HL-60 (cell line): Measurements from ENCODE around the gene ITFG1.

Source experiments
- DNase-seq, 2 experiments: peaks; one replicate each; pipeline ENCODE4 v3.0.0-alpha.2; 2010 to 2020; ENCODE audit warnings: low read depth in 1 of 2, low spot score in 1 of 2
- H3K27ac ChIP-seq: fragments of 250-450 bp; sonication (Bioruptor Pico); replicated peaks from 2 replicates; pipeline ENCODE4 v1.5.1; 2020; ENCODE audit warnings: mild to moderate bottlenecking, moderate library complexity
- H3K27me3 ChIP-seq: fragments of 250-450 bp; sonication (Bioruptor Pico); 2 replicates; pipeline ENCODE4 v1.5.1; 2021; ENCODE audit warnings: mild to moderate bottlenecking, moderate library complexity; ENCODE audit not compliant: insufficient read depth, poor library complexity, severe bottlenecking
- H3K4me3 ChIP-seq: replicated peaks from 2 replicates; pipeline ENCODE4 v1.5.1; 2011; ENCODE audit warnings: mild to moderate bottlenecking, control low read depth, low read length; ENCODE audit not compliant: insufficient read depth
- CTCF ChIP-seq: IDR thresholded peaks from one replicate; pipeline ENCODE4 v1.5.1; 2011; ENCODE audit warnings: low read length, control low read depth, inconsistent platforms; ENCODE audit not compliant: insufficient read depth
- GABPA ChIP-seq: IDR thresholded peaks from 2 replicates; pipeline ENCODE4 v1.6.1; 2012; ENCODE audit warnings: low read depth
- POLR2AphosphoS5 ChIP-seq: IDR thresholded peaks from 2 replicates; pipeline ENCODE4 v1.6.1; 2012; ENCODE audit warnings: low read depth
- REST ChIP-seq: IDR thresholded peaks from 2 replicates; pipeline ENCODE4 v1.6.1; 2012; ENCODE audit warnings: low read depth; ENCODE audit not compliant: insufficient replicate concordance
- SPI1 ChIP-seq: IDR thresholded peaks from 2 replicates; pipeline ENCODE4 v1.6.1; 2012; ENCODE audit warnings: low read depth, mild to moderate bottlenecking, borderline replicate concordance

The ITFG1 gene

GRCh38 chr16:47459603-47460002 is 1.3 kb downstream of the ITFG1 start:
- H3K27me3 ChIP-seq: no peaks in the 10 kb centered on the region
- no peak for DNase-seq
- no peak overlapping the region for H3K27ac ChIP-seq
- peak overlapping the region; percentile 74 for H3K4me3 ChIP-seq
- TF ChIP-seq REST (no peak), GABPA (no peak), CTCF (no peak), SPI1 (no peak), POLR2AphosphoS5 (no peak)

GRCh38 chr16:47458331-47458730 is 2.5 kb downstream of the ITFG1 start:
- Histone ChIP-seq H3K27me3 (no peaks in the 10 kb centered on the region), H3K4me3 (no peak overlapping the region), H3K27ac (no peak overlapping the region)
- DNase-seq: no peak
- TF ChIP-seq POLR2AphosphoS5 (no peak), CTCF (no peak), SPI1 (no peak), GABPA (no peak), REST (no peak)

- TF ChIP-seq POLR2AphosphoS5 (no peak), SPI1 (no peak), GABPA (no peak), CTCF (no peak), REST (no peak)
- no peak for DNase-seq
- no peak overlapping the region for H3K27ac ChIP-seq
Measured at GRCh38 chr16:47449788-47450187, 11.1 kb downstream of the ITFG1 start.

More at GRCh38 chr16:47449788-47450187, 11.1 kb downstream of the ITFG1 start:
- no peak overlapping the region for H3K4me3 ChIP-seq
- no peaks in the 10 kb centered on the region for H3K27me3 ChIP-seq
